ENCODE data around the gene FOXP1.

The FOXP1 gene

DNA sequence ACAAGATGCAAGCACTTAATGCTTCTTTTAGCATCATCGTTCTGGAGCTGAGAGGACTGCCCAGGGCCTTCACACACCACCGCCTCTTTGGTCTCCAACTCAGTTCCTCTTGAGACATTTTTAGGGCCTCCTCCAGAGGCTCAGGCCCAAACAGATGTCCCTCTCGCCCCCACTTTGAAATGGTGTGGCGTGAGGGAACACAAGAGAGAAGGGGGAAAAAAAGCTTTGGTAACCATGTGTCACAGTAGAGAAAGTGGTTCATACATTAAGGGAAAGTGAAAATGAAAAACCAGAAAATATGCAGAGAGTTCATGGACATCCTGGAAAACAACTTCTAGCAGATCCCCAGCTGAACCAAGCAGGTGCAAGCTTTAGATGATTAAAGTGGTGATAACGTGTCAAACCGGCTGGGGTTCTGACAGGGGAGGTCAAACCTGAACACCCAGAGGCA, 33.1 kb upstream of the FOXP1 start:
- H3K27ac ChIP-seq = no peak overlapping the region
- TF ChIP-seq, protein P1, sequence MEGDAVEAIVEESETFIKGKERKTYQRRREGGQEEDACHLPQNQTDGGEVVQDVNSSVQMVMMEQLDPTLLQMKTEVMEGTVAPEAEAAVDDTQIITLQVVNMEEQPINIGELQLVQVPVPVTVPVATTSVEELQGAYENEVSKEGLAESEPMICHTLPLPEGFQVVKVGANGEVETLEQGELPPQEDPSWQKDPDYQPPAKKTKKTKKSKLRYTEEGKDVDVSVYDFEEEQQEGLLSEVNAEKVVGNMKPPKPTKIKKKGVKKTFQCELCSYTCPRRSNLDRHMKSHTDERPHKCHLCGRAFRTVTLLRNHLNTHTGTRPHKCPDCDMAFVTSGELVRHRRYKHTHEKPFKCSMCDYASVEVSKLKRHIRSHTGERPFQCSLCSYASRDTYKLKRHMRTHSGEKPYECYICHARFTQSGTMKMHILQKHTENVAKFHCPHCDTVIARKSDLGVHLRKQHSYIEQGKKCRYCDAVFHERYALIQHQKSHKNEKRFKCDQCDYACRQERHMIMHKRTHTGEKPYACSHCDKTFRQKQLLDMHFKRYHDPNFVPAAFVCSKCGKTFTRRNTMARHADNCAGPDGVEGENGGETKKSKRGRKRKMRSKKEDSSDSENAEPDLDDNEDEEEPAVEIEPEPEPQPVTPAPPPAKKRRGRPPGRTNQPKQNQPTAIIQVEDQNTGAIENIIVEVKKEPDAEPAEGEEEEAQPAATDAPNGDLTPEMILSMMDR (conservative IDR thresholded peaks at IDR 0.05) = no peak

DNA sequence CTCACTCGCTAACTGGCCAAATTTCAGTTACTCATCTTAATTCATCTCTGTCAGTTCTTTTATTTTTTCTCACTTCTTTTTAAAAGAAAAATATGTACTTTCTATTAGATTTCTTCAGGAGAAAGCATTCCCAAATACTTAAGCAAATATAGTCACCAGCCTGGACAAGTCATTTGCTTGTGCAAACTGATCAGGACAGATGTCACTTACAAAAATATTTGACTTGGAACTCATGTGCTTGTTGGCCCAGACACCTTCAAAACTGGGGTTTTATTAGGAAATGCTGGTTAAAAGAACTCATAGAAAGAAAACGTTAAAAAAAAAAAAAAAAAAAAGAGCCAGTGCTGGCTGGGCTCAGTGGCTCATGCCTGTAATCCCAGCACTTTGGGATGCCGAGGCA, 31.3 kb upstream of the FOXP1 start:
- TF ChIP-seq, protein P1 (conservative IDR thresholded peaks at IDR 0.05) = no peak
- H3K27ac ChIP-seq = peak overlapping the region; percentile 38

DNA sequence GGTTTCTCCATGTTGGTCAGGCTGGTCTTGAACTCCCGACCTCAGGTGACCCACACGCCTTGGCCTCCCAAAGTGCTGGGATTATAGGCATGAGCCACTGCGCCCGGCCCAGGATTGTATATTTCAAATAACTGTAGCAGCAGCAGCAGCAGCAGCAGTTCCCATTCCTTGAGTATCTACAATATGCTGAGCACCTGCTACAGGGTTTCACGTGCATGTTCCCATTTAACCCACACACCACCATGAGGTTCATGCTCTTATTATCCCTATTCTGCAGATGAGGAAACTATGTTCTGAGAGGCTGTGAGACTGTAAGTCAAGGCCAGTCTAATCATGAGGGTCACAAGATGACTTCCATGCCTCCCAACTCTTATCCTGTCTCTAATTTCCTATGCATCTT, 30.9 kb upstream of the FOXP1 start:
- peak overlapping the region; percentile 38 for H3K27ac ChIP-seq
- TF ChIP-seq, protein P1 (conservative IDR thresholded peaks at IDR 0.05) = no peak

DNA sequence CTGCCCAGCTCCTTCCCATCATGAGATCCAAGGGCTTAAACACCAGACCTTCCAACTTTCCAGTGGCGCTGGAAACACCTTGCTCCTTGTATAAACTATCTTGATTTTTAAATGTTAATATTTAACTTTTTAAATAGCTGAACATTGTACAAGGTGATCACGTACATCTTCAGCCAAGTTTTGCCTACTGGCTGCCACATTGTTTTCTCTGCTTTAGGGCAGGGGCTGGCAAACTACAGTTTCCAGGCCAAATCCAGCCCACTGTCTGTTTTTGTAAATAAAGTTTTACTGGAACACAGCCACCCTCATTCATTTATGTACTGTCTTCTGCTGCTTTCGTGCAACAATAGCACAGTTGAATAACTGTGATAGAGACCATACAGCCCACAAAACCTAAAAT, 27.6 kb upstream of the FOXP1 start:
- H3K27ac ChIP-seq = no peak overlapping the region
- TF ChIP-seq, protein P1 (conservative IDR thresholded peaks at IDR 0.05) = no peak

DNA sequence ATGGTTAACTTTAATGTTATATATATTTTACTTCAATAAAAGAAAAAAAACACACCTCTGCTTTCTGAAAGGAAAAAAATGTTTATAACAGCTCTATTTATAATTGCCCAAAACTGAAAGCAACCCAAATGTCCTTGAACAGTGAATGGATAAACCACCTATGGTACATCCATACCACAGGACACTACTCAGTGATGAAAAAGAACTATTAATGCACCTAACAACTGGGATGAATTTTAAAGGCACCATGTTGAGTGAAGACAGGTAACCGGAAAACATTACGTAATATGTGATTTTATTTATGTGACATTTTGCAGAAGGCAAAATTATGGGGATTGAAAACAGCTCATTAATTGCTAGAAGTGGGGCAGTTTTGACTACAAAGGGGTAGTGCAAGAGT, 23.8 kb upstream of the FOXP1 start:
- H3K27ac ChIP-seq = no peak overlapping the region
- TF ChIP-seq, protein P1 (conservative IDR thresholded peaks at IDR 0.05) = no peak

DNA sequence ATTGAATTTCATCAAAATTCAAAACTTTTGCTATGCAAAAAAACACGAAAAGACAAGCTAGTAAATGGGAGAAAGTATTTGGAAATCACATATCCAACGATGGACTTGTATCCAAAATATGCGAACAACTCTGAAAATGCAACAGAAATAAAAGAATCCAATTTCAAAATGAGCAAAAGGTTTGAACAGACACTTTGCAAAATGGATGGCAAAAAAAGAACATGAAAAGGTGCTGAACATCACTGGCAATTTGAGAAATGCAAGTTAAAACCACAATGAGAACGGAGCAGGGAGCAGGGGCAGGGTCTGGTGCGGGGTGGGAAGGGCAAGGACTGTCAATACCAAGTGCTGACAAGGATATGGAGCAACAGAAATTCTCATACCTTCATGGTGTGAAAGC, 23.1 kb upstream of the FOXP1 start:
- no peak overlapping the region for H3K27ac ChIP-seq
- TF ChIP-seq, protein P1 (conservative IDR thresholded peaks at IDR 0.05) = no peak

DNA sequence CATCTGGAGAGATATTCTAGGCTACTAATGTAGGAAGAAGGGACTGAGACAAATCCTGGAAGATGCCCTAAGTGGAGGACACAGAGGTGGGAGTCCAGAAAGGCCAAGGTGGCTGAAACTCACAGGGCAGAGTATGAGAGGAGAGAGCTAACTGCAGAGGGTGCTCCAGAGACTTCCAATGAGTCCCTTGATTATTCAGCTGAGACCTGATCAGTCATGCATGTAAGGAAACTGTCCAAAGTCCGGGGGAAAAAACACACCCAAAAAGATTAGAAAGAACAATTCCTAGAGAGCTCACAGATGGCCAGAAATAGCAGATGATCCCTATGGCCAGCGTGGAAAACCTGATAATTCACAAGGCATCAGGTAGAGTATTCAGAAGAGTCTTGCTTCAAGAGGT, 18.7 kb upstream of the FOXP1 start:
- TF ChIP-seq, protein P1 (conservative IDR thresholded peaks at IDR 0.05) = no peak
- H3K27ac ChIP-seq = no peak overlapping the region

DNA sequence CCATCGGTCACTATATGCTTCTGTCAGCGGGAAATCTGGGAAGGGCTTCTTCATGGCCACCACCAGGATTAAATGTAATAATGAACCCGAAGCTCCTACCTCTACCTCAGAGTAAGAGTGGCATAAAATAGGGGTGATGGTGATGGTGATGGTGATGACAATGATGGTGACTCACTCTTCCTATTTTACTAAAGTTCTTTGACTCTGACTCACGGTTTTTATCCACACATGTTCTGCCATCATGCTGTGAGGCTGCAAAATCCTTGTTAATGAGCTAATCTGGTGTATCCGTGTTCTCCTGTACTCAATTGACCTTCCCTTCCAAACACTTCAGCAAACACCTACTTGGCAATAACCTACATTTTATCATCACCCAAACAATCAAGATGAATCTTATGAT, 18.3 kb upstream of the FOXP1 start:
- TF ChIP-seq, protein P1 (conservative IDR thresholded peaks at IDR 0.05) = no peak
- H3K27ac ChIP-seq = no peak overlapping the region

All from VCaP (cell line).